BLaER1 treated with 17β-estradiol and CSF1 and Interleukin-3, amounts not matched to agents 10 nM and 100 nM (cell line): Measurements from ENCODE around the gene TYW5.

Experiments used
- H3K27ac ChIP-seq, 11 experiments: shearing (Covaris generic); formaldehyde crosslinking; 2 replicates each; pipeline ENCODE4 v1.8.1; 2022
- H3K27me3 ChIP-seq, 11 experiments: shearing (Covaris generic); formaldehyde crosslinking; 2 replicates each; pipeline ENCODE4 v1.8.1; 2022
- H3K36me3 ChIP-seq, 11 experiments: shearing (Covaris generic); formaldehyde crosslinking; 2 replicates each; pipeline ENCODE4 v1.8.1; 2022
- H3K4me1 ChIP-seq, 10 experiments: shearing (Covaris generic); formaldehyde crosslinking; 2 replicates each; pipeline ENCODE4 v1.8.1; 2022
- H3K4me2 ChIP-seq, 11 experiments: shearing (Covaris generic); formaldehyde crosslinking; 2 replicates each; pipeline ENCODE4 v1.8.1; 2022
- H3K4me3 ChIP-seq, 10 experiments: shearing (Covaris generic); formaldehyde crosslinking; 2 replicates each; pipeline ENCODE4 v1.8.1; 2022
- H3K9ac ChIP-seq, 11 experiments: shearing (Covaris generic); formaldehyde crosslinking; 2 replicates each; pipeline ENCODE4 v1.8.1; 2022
- H3K9me3 ChIP-seq, 11 experiments: shearing (Covaris generic); formaldehyde crosslinking; replicated peaks in 1 of 11; 2 replicates each; pipeline ENCODE4 v1.8.1; 2022
- H4K20me1 ChIP-seq, 11 experiments: shearing (Covaris generic); formaldehyde crosslinking; 2 replicates each; pipeline ENCODE4 v1.8.1; 2022
- Cebpa-rat ChIP-seq, 11 experiments: shearing (Covaris generic); IDR thresholded peaks; 2 replicates each; pipeline ENCODE4 v1.8.1; 2022

TYW5 gene

GRCh38 chr2:199979832-199980628 lies 24.7 kb upstream of the TYW5 start:
- Histone ChIP-seq H4K20me1 (no peaks in the 10 kb centered on the region), H3K4me1 (peaks cover 0 to 15% (median 6%) of the 10 kb centered on the region in 10 experiments; a peak in 13 of 20 replicates), H3K36me3 (no peaks in the 10 kb centered on the region; a peak in 1 of 22 replicates), H3K4me3 (no peak overlapping the region), H3K27ac (no peak overlapping the region), H3K9ac (no peak overlapping the region), H3K9me3 (0 out of 22 replicates have a peak, but pooled peaks cover 0 to 5% (median 0%) of the 10 kb centered on the region in 11 experiments), H3K27me3 (no peaks in the 10 kb centered on the region), H3K4me2 (no peak overlapping the region)
- TF ChIP-seq Cebpa-rat (IDR thresholded peaks at IDR 0.05) = no peak

GRCh38 chr2:199979398-199979797 lies 24.1 kb upstream of the TYW5 start:
- Histone ChIP-seq H3K4me3 (no peak overlapping the region), H3K4me2 (no peak overlapping the region), H3K4me1 (peaks cover 0 to 15% (median 6%) of the 10 kb centered on the region in 10 experiments; a peak in 11 of 20 replicates), H3K36me3 (peaks cover 0 to 4% (median 1%) of the 10 kb centered on the region in 11 experiments; a peak in 4 of 22 replicates), H3K9me3 (0 out of 22 replicates have a peak, but pooled peaks cover 0 to 5% (median 0%) of the 10 kb centered on the region in 11 experiments), H3K9ac (no peak overlapping the region), H3K27ac (no peak overlapping the region), H4K20me1 (no peaks in the 10 kb centered on the region), H3K27me3 (no peaks in the 10 kb centered on the region)
- TF ChIP-seq Cebpa-rat (IDR thresholded peaks at IDR 0.05) = no peak

DNA sequence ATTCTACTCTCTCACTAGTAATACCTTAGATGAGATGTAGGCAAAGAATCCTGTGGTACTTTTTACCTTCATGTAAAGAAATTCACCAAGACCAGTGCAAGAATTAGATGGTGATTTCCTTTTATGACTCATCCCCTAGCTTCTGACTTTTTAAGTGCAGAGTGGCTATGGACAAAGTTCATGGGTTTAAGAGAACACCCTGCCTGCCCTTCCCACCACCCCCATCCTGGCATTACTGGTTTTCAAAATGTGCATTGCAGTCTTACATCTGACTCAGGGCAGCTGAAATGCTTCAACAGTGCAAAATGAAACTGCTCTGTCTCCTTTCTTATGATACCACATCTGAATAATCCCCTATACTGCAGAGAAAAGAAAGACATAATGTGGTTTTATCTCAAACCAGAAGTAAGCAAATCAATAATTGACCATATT lies 22.7 kb upstream of the TYW5 start:
- Histone ChIP-seq H3K4me2 (peak overlapping the region in 2 of 11 experiments; percentile 6 to 32; a peak in 3 of 22 replicates), H3K4me3 (no peak overlapping the region), H3K27me3 (no peaks in the 10 kb centered on the region), H3K27ac (no peak overlapping the region), H3K4me1 (peaks cover 0 to 15% (median 6%) of the 10 kb centered on the region in 10 experiments; a peak in 11 of 20 replicates), H3K36me3 (peaks cover 0 to 8% (median 3%) of the 10 kb centered on the region in 11 experiments; a peak in 4 of 22 replicates), H3K9me3 (0 out of 22 replicates have a peak, but pooled peaks cover 0 to 5% (median 0%) of the 10 kb centered on the region in 11 experiments), H3K9ac (no peak overlapping the region), H4K20me1 (no peaks in the 10 kb centered on the region)
- TF ChIP-seq Cebpa-rat (IDR thresholded peaks at IDR 0.05) = no peak

DNA sequence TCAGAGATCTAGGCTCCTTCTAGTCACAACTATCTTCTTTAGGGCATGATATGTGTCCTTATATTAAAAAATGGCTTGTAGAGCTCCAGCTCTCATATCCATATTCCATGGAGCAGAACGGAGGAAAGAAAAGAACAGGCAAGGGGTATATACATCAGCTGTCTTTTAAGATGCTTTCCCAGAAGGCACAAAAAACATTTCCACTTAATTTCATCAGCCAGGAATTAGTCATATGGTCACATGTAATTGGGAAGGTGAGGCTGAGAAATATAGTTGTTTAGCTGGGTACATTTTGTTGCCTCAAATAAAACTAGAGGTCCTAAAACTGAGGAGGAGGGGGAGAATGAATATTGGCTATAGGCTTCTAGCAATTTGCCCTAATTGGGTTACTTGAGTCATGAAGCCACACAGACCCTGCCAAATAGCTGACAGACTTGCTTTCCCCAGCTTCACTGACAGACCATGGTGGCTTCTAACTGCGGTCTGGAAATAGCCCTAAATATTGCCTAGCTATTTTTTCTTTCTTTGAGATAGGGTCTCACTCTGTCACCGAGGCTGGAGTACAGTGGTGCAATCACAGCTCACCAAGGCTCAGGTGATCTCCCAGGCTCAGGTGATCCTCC lies 20.1 kb upstream of the TYW5 start:
- H4K20me1 ChIP-seq = no peaks in the 10 kb centered on the region
- no peaks in the 10 kb centered on the region for H3K27me3 ChIP-seq
- no peak overlapping the region for H3K4me2 ChIP-seq
- no peak overlapping the region for H3K9ac ChIP-seq
- TF ChIP-seq Cebpa-rat (IDR thresholded peaks at IDR 0.05) = no peak
- no peak overlapping the region for H3K4me3 ChIP-seq
- no peak overlapping the region for H3K27ac ChIP-seq
- peaks cover 0 to 16% (median 6%) of the 10 kb centered on the region in 11 experiments; a peak in 7 of 22 replicates for H3K36me3 ChIP-seq
- 0 out of 22 replicates have a peak, but pooled peaks cover 0 to 5% (median 0%) of the 10 kb centered on the region in 11 experiments for H3K9me3 ChIP-seq
- H3K4me1 ChIP-seq = peaks cover 0 to 15% (median 6%) of the 10 kb centered on the region in 10 experiments; a peak in 11 of 20 replicates

- H3K4me1 ChIP-seq = peaks cover 0 to 14% (median 5%) of the 10 kb centered on the region in 10 experiments; a peak in 11 of 20 replicates
- no peak for TF ChIP-seq Cebpa-rat (IDR thresholded peaks at IDR 0.05)
- H3K9ac ChIP-seq = 0 out of 22 replicates have a peak overlapping the region, but pooled peaks of 1 of the 11 experiments have one; percentile 3
- H3K27ac ChIP-seq = no peak overlapping the region
- H3K9me3 ChIP-seq = 0 out of 22 replicates have a peak, but pooled peaks cover 0 to 5% (median 0%) of the 10 kb centered on the region in 11 experiments
- no peak overlapping the region for H3K4me2 ChIP-seq
- no peak overlapping the region for H3K4me3 ChIP-seq
- no peaks in the 10 kb centered on the region for H3K27me3 ChIP-seq
- peaks cover 3 to 31% (median 12%) of the 10 kb centered on the region in 11 experiments; a peak in 11 of 22 replicates for H3K36me3 ChIP-seq
- H4K20me1 ChIP-seq = no peaks in the 10 kb centered on the region
These were observed 18.4 kb upstream of the TYW5 start for GRCh38 chr2:199973703-199974102.

DNA sequence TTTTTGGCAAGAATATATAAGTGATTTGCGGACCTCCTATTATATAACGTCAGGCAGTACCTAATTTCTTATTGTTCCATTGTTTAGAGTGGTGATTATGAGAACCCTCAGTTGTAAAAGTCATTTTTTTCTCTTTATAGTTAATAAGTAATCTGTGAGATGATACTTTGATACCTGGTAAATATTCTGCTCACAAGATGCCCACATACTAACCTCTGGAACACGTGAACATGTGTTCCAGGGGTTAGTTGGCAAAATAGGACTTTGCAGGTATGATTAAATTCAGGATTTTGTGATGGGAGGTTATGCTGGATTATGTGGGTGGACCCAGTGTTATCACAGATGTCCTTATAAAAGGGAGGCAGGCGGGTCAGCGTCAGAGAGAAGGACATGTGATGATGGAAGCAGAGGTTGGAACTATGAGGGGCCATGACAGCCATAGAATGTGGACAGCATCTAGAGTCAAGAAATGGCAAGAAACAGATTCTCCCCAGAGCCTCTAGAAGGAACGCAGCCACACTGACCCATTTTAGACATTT lies 16.9 kb upstream of the TYW5 start:
- H3K27ac ChIP-seq = no peak overlapping the region
- H3K4me2 ChIP-seq = no peak overlapping the region
- 0 out of 22 replicates have a peak, but pooled peaks cover 0 to 5% (median 0%) of the 10 kb centered on the region in 11 experiments for H3K9me3 ChIP-seq
- H3K27me3 ChIP-seq = no peaks in the 10 kb centered on the region
- no peak overlapping the region for H3K4me3 ChIP-seq
- H4K20me1 ChIP-seq = no peaks in the 10 kb centered on the region
- H3K9ac ChIP-seq = no peak overlapping the region
- no peak for TF ChIP-seq Cebpa-rat (IDR thresholded peaks at IDR 0.05)
- H3K4me1 ChIP-seq = no peaks in the 10 kb centered on the region
- peaks cover 15 to 47% (median 20%) of the 10 kb centered on the region in 11 experiments; a peak in 15 of 22 replicates for H3K36me3 ChIP-seq

- no peak overlapping the region for H3K9ac ChIP-seq
- TF ChIP-seq Cebpa-rat (IDR thresholded peaks at IDR 0.05) = no peak
- no peaks in the 10 kb centered on the region for H4K20me1 ChIP-seq
- no peaks in the 10 kb centered on the region for H3K4me1 ChIP-seq
- no peak overlapping the region for H3K4me2 ChIP-seq
- peaks cover 47 to 86% (median 57%) of the 10 kb centered on the region in 11 experiments for H3K36me3 ChIP-seq
- no peak overlapping the region for H3K27ac ChIP-seq
- no peak overlapping the region for H3K4me3 ChIP-seq
- H3K9me3 ChIP-seq = no peaks in the 10 kb centered on the region
- no peaks in the 10 kb centered on the region for H3K27me3 ChIP-seq
These were observed 12.8 kb upstream of the TYW5 start for GRCh38 chr2:199968126-199968525.

DNA sequence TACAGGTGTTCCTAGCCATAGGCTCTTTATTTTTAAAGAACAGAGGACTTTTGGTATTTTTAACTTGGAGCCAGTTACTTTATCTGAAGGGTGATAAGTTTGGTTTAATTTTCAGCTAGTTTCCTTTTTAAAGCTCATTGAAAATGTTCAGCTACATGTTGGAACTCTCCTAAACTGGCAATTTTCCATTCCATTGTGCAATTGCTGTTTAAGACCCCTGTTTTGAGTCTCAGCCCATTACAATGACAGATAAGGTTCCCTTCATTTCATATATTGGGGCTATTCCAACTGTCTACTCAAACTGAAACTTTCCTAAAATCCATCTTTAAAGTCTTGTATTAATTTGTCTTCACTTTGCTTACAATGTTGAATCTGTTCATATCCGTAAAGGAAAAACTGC lies 11.7 kb upstream of the TYW5 start:
- Histone ChIP-seq H3K4me2 (no peak overlapping the region), H3K9ac (no peak overlapping the region), H3K4me3 (no peak overlapping the region), H3K27ac (no peak overlapping the region), H3K27me3 (no peaks in the 10 kb centered on the region), H3K36me3 (peaks cover 50 to 86% (median 66%) of the 10 kb centered on the region in 11 experiments), H3K4me1 (no peaks in the 10 kb centered on the region), H3K9me3 (no peaks in the 10 kb centered on the region), H4K20me1 (0 out of 22 replicates have a peak, but pooled peaks cover 0 to 7% (median 0%) of the 10 kb centered on the region in 11 experiments)
- no peak for TF ChIP-seq Cebpa-rat (IDR thresholded peaks at IDR 0.05)

GRCh38 chr2:199966405-199966804 lies 11.1 kb upstream of the TYW5 start:
- H3K9me3 ChIP-seq = no peaks in the 10 kb centered on the region
- no peak overlapping the region for H3K9ac ChIP-seq
- no peaks in the 10 kb centered on the region for H3K27me3 ChIP-seq
- H3K27ac ChIP-seq = no peak overlapping the region
- H3K36me3 ChIP-seq = peaks cover 56 to 89% (median 72%) of the 10 kb centered on the region in 11 experiments
- no peaks in the 10 kb centered on the region for H3K4me1 ChIP-seq
- TF ChIP-seq Cebpa-rat (IDR thresholded peaks at IDR 0.05) = no peak
- H4K20me1 ChIP-seq = 0 out of 22 replicates have a peak, but pooled peaks cover 0 to 8% (median 0%) of the 10 kb centered on the region in 11 experiments
- H3K4me2 ChIP-seq = no peak overlapping the region
- H3K4me3 ChIP-seq = no peak overlapping the region
